Right lobe of liver (tissue), 4 donors: Measurements from ENCODE around the gene GIMAP2.
"Not testable (repeated sequence)": the region's sequence is repeated elsewhere in the genome, so short reads cannot be mapped to it uniquely, and the experiment has no call there.

Experiments
- CTCF ChIP-seq, 4 donors: fragments of 200-600 bp in 3 of 4; fragments of 450-650 bp in 1 of 4; IDR thresholded peaks; one replicate each; pipeline versions ENCODE4 v1.5.1 to v1.8.0; 2016 to 2022; ENCODE audit warnings: antibody characterized with exemption in 4 of 4, mild to moderate bottlenecking in 2 of 4
- POLR2A ChIP-seq: fragments of 450-650 bp; IDR thresholded peaks from one replicate; pipeline ENCODE4 v1.6.1; 2017; ENCODE audit warnings: antibody characterized with exemption, mild to moderate bottlenecking
- donor health status: DM: no; HTN: no; CAD: no.
- donor health status: DM: no; HTN: no; CAD: no.
- donor health status: DM: no; HTN: yes; CAD: no.

- TF ChIP-seq POLR2A; CTCF (IDR thresholded peaks at IDR 0.05): not testable (repeated sequence)
Observed at GRCh38 chr7:150680364-150680763, 5.1 kb upstream of the GIMAP2 start.
